ENCODE data around the gene MRPL12. TPM values are rescaled to one million over a fixed set of nuclear protein-coding genes. Genes with fewer than 3 reads are reported as not detected.

MRPL12 gene
- total and polyA plus RNA-seq, 2 of the 13 experiments (the other 11 are each of a cell fraction or from before 2014, with no cell fraction given) = 39.1 to 94.1 TPM

DNA sequence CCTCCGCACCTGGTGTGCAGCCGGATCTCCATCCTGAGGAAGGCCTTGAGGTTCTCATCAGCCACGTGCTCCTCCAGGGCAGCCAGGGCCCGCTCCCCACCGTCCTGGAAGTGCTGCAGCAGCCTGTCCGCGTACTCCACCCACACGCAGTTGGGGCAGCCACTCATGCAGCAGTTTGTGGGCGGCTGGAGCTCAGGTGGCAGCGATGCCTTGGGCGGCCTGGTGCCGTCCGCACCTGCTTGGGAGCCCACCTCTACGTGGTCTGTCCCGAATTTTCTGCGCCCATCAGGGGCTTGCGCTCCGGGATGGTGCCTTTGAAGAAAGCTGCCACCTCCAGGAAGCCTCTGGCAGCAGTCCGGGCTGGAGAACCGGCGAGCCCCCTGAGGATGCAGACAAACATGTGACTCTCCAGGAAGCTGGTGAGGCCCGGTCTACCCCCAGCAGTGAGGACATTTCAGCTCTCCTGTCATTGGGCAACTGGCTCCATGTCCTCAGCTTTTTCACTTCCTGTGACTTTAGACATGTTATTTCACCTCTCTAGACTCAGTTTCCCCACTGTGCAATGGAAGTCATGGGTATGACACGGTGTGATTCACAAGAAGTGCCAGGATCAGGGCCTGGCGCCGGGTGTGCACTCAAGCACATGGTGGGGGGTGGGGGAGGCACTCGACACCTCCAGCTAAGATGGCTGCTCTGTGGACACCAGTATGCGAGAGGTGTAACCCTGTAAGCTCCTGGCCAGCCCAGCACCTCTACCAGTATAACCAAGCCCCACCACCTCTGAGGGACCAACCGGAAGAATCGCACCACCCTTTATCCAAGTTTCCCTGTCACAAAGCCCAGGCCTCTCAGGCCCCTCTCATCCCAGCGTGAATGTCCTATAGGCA, 37.7 kb upstream of the MRPL12 start (continued):
- TF ChIP-seq, protein P1, sequence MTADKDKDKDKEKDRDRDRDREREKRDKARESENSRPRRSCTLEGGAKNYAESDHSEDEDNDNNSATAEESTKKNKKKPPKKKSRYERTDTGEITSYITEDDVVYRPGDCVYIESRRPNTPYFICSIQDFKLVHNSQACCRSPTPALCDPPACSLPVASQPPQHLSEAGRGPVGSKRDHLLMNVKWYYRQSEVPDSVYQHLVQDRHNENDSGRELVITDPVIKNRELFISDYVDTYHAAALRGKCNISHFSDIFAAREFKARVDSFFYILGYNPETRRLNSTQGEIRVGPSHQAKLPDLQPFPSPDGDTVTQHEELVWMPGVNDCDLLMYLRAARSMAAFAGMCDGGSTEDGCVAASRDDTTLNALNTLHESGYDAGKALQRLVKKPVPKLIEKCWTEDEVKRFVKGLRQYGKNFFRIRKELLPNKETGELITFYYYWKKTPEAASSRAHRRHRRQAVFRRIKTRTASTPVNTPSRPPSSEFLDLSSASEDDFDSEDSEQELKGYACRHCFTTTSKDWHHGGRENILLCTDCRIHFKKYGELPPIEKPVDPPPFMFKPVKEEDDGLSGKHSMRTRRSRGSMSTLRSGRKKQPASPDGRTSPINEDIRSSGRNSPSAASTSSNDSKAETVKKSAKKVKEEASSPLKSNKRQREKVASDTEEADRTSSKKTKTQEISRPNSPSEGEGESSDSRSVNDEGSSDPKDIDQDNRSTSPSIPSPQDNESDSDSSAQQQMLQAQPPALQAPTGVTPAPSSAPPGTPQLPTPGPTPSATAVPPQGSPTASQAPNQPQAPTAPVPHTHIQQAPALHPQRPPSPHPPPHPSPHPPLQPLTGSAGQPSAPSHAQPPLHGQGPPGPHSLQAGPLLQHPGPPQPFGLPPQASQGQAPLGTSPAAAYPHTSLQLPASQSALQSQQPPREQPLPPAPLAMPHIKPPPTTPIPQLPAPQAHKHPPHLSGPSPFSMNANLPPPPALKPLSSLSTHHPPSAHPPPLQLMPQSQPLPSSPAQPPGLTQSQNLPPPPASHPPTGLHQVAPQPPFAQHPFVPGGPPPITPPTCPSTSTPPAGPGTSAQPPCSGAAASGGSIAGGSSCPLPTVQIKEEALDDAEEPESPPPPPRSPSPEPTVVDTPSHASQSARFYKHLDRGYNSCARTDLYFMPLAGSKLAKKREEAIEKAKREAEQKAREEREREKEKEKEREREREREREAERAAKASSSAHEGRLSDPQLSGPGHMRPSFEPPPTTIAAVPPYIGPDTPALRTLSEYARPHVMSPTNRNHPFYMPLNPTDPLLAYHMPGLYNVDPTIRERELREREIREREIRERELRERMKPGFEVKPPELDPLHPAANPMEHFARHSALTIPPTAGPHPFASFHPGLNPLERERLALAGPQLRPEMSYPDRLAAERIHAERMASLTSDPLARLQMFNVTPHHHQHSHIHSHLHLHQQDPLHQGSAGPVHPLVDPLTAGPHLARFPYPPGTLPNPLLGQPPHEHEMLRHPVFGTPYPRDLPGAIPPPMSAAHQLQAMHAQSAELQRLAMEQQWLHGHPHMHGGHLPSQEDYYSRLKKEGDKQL (CRISPR knock-in tag; IDR thresholded peaks at IDR 0.05; ENCODE audit: low read depth) = no peak
- TF ChIP-seq SRSF1 (optimal IDR thresholded peaks at IDR 0.05; ENCODE audit: low read depth, low read length) = no peak
- no peak for TF ChIP-seq ZIK1 (CRISPR knock-in tag; IDR thresholded peaks at IDR 0.05; ENCODE audit: borderline replicate concordance, low read depth)
- no peak for TF ChIP-seq ZNF17 (CRISPR knock-in tag; IDR thresholded peaks at IDR 0.05)
- no peak for TF ChIP-seq KDM5A (IDR thresholded peaks at IDR 0.05; ENCODE audit: borderline replicate concordance, low read length)
- no peak for TF ChIP-seq ADNP (CRISPR knock-in tag; IDR thresholded peaks at IDR 0.05)
- 0 out of 2 replicates have a peak, but pooled peaks have one; percentile 9 for TF ChIP-seq ZNF230 (CRISPR knock-in tag; IDR thresholded peaks at IDR 0.05)
- no peak for TF ChIP-seq HNF4G (IDR thresholded peaks at IDR 0.05; ENCODE audit: borderline replicate concordance, low read depth, low read length)
- TF ChIP-seq HNF4G (CRISPR knock-in tag; IDR thresholded peaks at IDR 0.05; ENCODE audit: borderline replicate concordance, low read depth) = no peak
- TF ChIP-seq ZNF557 (CRISPR knock-in tag; IDR thresholded peaks at IDR 0.05) = no peak
- 0 out of 2 replicates have a peak, but pooled peaks have one; percentile 7 for TF ChIP-seq ARHGAP35 (CRISPR knock-in tag; IDR thresholded peaks at IDR 0.05; ENCODE audit: borderline replicate concordance)
- TF ChIP-seq HDAC1 (CRISPR knock-in tag; IDR thresholded peaks at IDR 0.05) = no peak
- TF ChIP-seq ATF7 (IDR thresholded peaks at IDR 0.05) = no peak
- TF ChIP-seq ATF7 (CRISPR knock-in tag; IDR thresholded peaks at IDR 0.05) = no peak
- no peak for TF ChIP-seq ZSCAN29 (CRISPR knock-in tag; conservative IDR thresholded peaks at IDR 0.05)
- TF ChIP-seq ARNT2 (CRISPR knock-in tag; IDR thresholded peaks at IDR 0.05; ENCODE audit: low read depth) = no peak
- TF ChIP-seq, protein P2, sequence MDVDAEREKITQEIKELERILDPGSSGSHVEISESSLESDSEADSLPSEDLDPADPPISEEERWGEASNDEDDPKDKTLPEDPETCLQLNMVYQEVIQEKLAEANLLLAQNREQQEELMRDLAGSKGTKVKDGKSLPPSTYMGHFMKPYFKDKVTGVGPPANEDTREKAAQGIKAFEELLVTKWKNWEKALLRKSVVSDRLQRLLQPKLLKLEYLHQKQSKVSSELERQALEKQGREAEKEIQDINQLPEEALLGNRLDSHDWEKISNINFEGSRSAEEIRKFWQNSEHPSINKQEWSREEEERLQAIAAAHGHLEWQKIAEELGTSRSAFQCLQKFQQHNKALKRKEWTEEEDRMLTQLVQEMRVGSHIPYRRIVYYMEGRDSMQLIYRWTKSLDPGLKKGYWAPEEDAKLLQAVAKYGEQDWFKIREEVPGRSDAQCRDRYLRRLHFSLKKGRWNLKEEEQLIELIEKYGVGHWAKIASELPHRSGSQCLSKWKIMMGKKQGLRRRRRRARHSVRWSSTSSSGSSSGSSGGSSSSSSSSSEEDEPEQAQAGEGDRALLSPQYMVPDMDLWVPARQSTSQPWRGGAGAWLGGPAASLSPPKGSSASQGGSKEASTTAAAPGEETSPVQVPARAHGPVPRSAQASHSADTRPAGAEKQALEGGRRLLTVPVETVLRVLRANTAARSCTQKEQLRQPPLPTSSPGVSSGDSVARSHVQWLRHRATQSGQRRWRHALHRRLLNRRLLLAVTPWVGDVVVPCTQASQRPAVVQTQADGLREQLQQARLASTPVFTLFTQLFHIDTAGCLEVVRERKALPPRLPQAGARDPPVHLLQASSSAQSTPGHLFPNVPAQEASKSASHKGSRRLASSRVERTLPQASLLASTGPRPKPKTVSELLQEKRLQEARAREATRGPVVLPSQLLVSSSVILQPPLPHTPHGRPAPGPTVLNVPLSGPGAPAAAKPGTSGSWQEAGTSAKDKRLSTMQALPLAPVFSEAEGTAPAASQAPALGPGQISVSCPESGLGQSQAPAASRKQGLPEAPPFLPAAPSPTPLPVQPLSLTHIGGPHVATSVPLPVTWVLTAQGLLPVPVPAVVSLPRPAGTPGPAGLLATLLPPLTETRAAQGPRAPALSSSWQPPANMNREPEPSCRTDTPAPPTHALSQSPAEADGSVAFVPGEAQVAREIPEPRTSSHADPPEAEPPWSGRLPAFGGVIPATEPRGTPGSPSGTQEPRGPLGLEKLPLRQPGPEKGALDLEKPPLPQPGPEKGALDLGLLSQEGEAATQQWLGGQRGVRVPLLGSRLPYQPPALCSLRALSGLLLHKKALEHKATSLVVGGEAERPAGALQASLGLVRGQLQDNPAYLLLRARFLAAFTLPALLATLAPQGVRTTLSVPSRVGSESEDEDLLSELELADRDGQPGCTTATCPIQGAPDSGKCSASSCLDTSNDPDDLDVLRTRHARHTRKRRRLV (CRISPR knock-in tag; IDR thresholded peaks at IDR 0.05) = no peak
- TF ChIP-seq ZC3H13 (CRISPR knock-in tag; IDR thresholded peaks at IDR 0.05) = peak; percentile 75
- TF ChIP-seq NFE2 (CRISPR knock-in tag; IDR thresholded peaks at IDR 0.05) = no peak
- no peak for TF ChIP-seq PITX1 (CRISPR knock-in tag; IDR thresholded peaks at IDR 0.05)

All from HepG2 (cell line).